ENCODE results near the gene CFAP73. TPM values are rescaled to one million over a fixed set of nuclear protein-coding genes. Genes with fewer than 3 reads are reported as not detected.

CFAP73 gene
- total RNA-seq, 1 donor from 2014 or later, result not detected

- TF ChIP-seq CTCF (conservative IDR thresholded peaks at IDR 0.05; ENCODE audit: low read depth, low read length), result no peak
- no peak for DNase-seq (ENCODE audit: low read depth)
- no peak overlapping the region for H3K4me3 ChIP-seq (ENCODE audit: low read depth, low read length)
These were observed 33.6 kb downstream of the CFAP73 start for GRCh38 chr12:113183030-113183589.

- TF ChIP-seq CTCF (conservative IDR thresholded peaks at IDR 0.05; ENCODE audit: low read depth, low read length), result no peak
- DNase-seq (ENCODE audit: low read depth), result no peak
- peak overlapping the region; percentile 91 for H3K4me3 ChIP-seq (ENCODE audit: low read depth, low read length)
These were observed 34.8 kb downstream of the CFAP73 start for GRCh38 chr12:113184098-113184899.

- H3K4me3 ChIP-seq (ENCODE audit: low read depth, low read length), result peak overlapping the region; percentile 91
- no peak for TF ChIP-seq CTCF (conservative IDR thresholded peaks at IDR 0.05; ENCODE audit: low read depth, low read length)
- DNase-seq (ENCODE audit: low read depth), result peak; percentile 55
These were observed 35.3 kb downstream of the CFAP73 start for GRCh38 chr12:113184900-113185179.

GRCh38 chr12:113185180-113186032 lies 35.9 kb downstream of the CFAP73 start, which contains the start of the genes DDX54 and RITA1:
TSS of gene DDX54 (minus strand) at chr12:113185478. CDS start at chr12:113185451, 27 bp downstream.
TSS of gene RITA1 (plus strand) at chr12:113185721. CDS start at chr12:113186747, 1,026 bp downstream.
- DNase-seq (ENCODE audit: low read depth), result no peak

GRCh38 chr12:113186033-113186365 lies 36.5 kb downstream of the CFAP73 start:
- H3K4me3 ChIP-seq (ENCODE audit: low read depth, low read length), result peak overlapping the region; percentile 91
- no peak for TF ChIP-seq CTCF (conservative IDR thresholded peaks at IDR 0.05; ENCODE audit: low read depth, low read length)
- no peak for DNase-seq (ENCODE audit: low read depth)

More at GRCh38 chr12:113185180-113186032, 35.9 kb downstream of the CFAP73 start, which contains the start of the genes DDX54 and RITA1:
- no peak for TF ChIP-seq CTCF (conservative IDR thresholded peaks at IDR 0.05; ENCODE audit: low read depth, low read length)
- peak within 1 kb of the TSS; percentile 91 for H3K4me3 ChIP-seq (ENCODE audit: low read depth, low read length)

GRCh38 chr12:113186666-113187325 lies 37.3 kb downstream of the CFAP73 start:
- no peak for TF ChIP-seq CTCF (conservative IDR thresholded peaks at IDR 0.05; ENCODE audit: low read depth, low read length)
- no peak for DNase-seq (ENCODE audit: low read depth)
- H3K4me3 ChIP-seq (ENCODE audit: low read depth, low read length), result peak overlapping the region; percentile 91
